ENCODE data around the gene TRIM36.

TRIM36 gene

GRCh38 chr5:115136294-115136693 is 33.4 kb downstream of the TRIM36 start:
- DNase-seq (ENCODE audit: low read depth): no peak
- no peak overlapping the region for H3K4me3 ChIP-seq (ENCODE audit: low read depth, low read length)
- no peak for TF ChIP-seq CTCF (IDR thresholded peaks at IDR 0.05; ENCODE audit: control insufficient read depth, extremely low read depth, insufficient read depth)

- no peak for TF ChIP-seq CTCF (IDR thresholded peaks at IDR 0.05; ENCODE audit: control insufficient read depth, extremely low read depth, insufficient read depth)
- DNase-seq (ENCODE audit: low read depth): no peak
- no peak overlapping the region for H3K4me3 ChIP-seq (ENCODE audit: low read depth, low read length)
These were observed 37.2 kb downstream of the TRIM36 start for GRCh38 chr5:115132465-115132864.

- no peak overlapping the region for H3K4me3 ChIP-seq (ENCODE audit: low read depth, low read length)
- DNase-seq (ENCODE audit: low read depth): no peak
- TF ChIP-seq CTCF (IDR thresholded peaks at IDR 0.05; ENCODE audit: control insufficient read depth, extremely low read depth, insufficient read depth): no peak
These were observed 43.4 kb downstream of the TRIM36 start for GRCh38 chr5:115126303-115126702.

GRCh38 chr5:115124741-115125140 is 45.0 kb downstream of the TRIM36 start:
- no peak for TF ChIP-seq CTCF (IDR thresholded peaks at IDR 0.05; ENCODE audit: control insufficient read depth, extremely low read depth, insufficient read depth)
- DNase-seq (ENCODE audit: low read depth): no peak
- H3K4me3 ChIP-seq (ENCODE audit: low read depth, low read length): no peak overlapping the region

- no peak for DNase-seq (ENCODE audit: low read depth)
- no peak overlapping the region for H3K4me3 ChIP-seq (ENCODE audit: low read depth, low read length)
- no peak for TF ChIP-seq CTCF (IDR thresholded peaks at IDR 0.05; ENCODE audit: control insufficient read depth, extremely low read depth, insufficient read depth)
These were observed 53.7 kb downstream of the TRIM36 start for GRCh38 chr5:115116001-115116400.

GRCh38 chr5:115109840-115110239 is 59.9 kb downstream of the TRIM36 start:
- no peak for TF ChIP-seq CTCF (IDR thresholded peaks at IDR 0.05; ENCODE audit: control insufficient read depth, extremely low read depth, insufficient read depth)
- no peak overlapping the region for H3K4me3 ChIP-seq (ENCODE audit: low read depth, low read length)
- no peak for DNase-seq (ENCODE audit: low read depth)

GRCh38 chr5:115109356-115109755 is 60.4 kb downstream of the TRIM36 start:
- H3K4me3 ChIP-seq (ENCODE audit: low read depth, low read length): no peak overlapping the region
- no peak for DNase-seq (ENCODE audit: low read depth)
- no peak for TF ChIP-seq CTCF (IDR thresholded peaks at IDR 0.05; ENCODE audit: control insufficient read depth, extremely low read depth, insufficient read depth)
